Measurements from ENCODE around the gene WWOX. TPM values are rescaled to one million over a fixed set of nuclear protein-coding genes. Genes with fewer than 3 reads are reported as not detected.

Gene WWOX
- total RNA-seq, 1 experiment from 2014 or later, result 79.9 TPM

DNA sequence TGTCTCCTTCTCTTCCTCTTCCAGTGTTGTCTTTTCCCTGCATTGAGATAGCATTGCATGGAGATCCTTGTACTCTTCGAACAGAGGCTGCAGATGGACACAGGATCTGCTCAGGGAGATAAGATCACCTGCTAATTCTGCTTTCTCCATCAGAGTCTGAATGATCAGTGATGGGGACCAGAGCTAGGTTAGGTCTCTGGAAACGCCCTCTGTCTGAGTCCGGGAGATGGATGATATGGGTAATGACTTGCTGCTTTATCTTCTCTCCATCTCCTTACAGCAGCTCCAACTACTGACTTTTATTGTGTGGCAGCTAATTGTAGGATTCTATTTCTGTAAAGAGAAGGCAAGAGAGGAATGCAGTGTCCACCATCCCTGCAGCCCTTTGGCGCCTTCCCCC, 435.6 kb downstream of the WWOX start:
- POLR2A ChIA-PET (ENCODE audit: low non-redundant PET), result no interaction called here
- CTCF ChIA-PET, result no interaction called here
- Histone ChIP-seq H3K9me3 (ENCODE audit: low read depth, low read length, poor library complexity, severe bottlenecking) (no peaks in the 10 kb centered on the region), H3K36me3 (ENCODE audit: insufficient read depth, low read length, poor library complexity, severe bottlenecking) (no peaks in the 10 kb centered on the region), H3K27ac (ENCODE audit: low read depth, low read length, poor library complexity, severe bottlenecking) (no peak overlapping the region), H3K27me3 (replicated peaks; ENCODE audit: insufficient read depth, low read depth, low read length, poor library complexity) (no peaks in the 10 kb centered on the region), H3K4me3 (ENCODE audit: low read depth, low read length, poor library complexity, severe bottlenecking) (no peak overlapping the region), H3K4me1 (ENCODE audit: insufficient read depth, low read length, poor library complexity, severe bottlenecking) (no peaks in the 10 kb centered on the region)
- intact Hi-C loops (cut with micrococcal nuclease; ENCODE audit: unreplicated experiment), result no loop called here
- BruUV-seq (replicated peaks), result no TSS peak
- TF ChIP-seq CTCF (conservative IDR thresholded peaks at IDR 0.05; ENCODE audit: low read depth, low read length), result no peak
- TF ChIP-seq EZH2 (IDR thresholded peaks at IDR 0.05; ENCODE audit: borderline replicate concordance, low read depth, low read length, poor library complexity, severe bottlenecking), result no peak
- no peak for DNase-seq (ENCODE audit: low spot score)

DNA sequence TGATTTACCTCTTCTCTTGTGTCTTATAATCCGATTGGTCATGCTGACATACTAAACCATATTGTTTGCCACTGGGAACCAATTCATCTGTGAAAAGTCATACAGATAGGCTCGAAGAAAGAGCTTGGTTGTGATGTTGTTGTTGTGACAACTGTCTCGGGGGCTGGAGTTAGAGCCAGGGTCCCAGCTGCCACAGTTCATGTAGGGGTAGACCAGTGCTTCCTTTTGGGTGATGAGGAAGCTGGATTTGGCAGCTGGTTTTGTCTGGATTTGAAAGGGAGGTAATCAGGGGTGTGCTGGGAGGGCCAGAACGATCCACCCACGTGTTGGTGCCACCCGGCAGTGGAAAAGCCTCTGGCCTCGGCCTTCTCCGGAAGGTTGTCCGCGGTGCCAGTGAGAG, 438.1 kb downstream of the WWOX start:
- CTCF ChIA-PET, result no interaction called here
- POLR2A ChIA-PET (ENCODE audit: low non-redundant PET), result no interaction called here

GRCh38 chr16:78538292-78538691, 438.8 kb downstream of the WWOX start:
- Histone ChIP-seq H3K9me3 (ENCODE audit: low read depth, low read length, poor library complexity, severe bottlenecking) (no peaks in the 10 kb centered on the region), H3K4me1 (ENCODE audit: insufficient read depth, low read length, poor library complexity, severe bottlenecking) (no peaks in the 10 kb centered on the region), H3K27ac (ENCODE audit: low read depth, low read length, poor library complexity, severe bottlenecking) (no peak overlapping the region), H3K27me3 (replicated peaks; ENCODE audit: insufficient read depth, low read depth, low read length, poor library complexity) (no peaks in the 10 kb centered on the region), H3K36me3 (ENCODE audit: insufficient read depth, low read length, poor library complexity, severe bottlenecking) (no peaks in the 10 kb centered on the region), H3K4me3 (ENCODE audit: low read depth, low read length, poor library complexity, severe bottlenecking) (no peak overlapping the region)
- intact Hi-C loops (cut with micrococcal nuclease; ENCODE audit: unreplicated experiment), result no loop called here
- TF ChIP-seq EZH2 (IDR thresholded peaks at IDR 0.05; ENCODE audit: borderline replicate concordance, low read depth, low read length, poor library complexity, severe bottlenecking) (no peak), CTCF (conservative IDR thresholded peaks at IDR 0.05; ENCODE audit: low read depth, low read length) (no peak)
- ChIA-PET CTCF (no interaction called here), POLR2A (ENCODE audit: low non-redundant PET) (no interaction called here)
- DNase-seq (ENCODE audit: low spot score), result no peak
- BruUV-seq (replicated peaks), result no TSS peak

More for the DNA sequence above, 438.1 kb downstream of the WWOX start:
- no peak for DNase-seq (ENCODE audit: low spot score)
- no peak overlapping the region for H3K27ac ChIP-seq (ENCODE audit: low read depth, low read length, poor library complexity, severe bottlenecking)
- H3K9me3 ChIP-seq (ENCODE audit: low read depth, low read length, poor library complexity, severe bottlenecking), result no peaks in the 10 kb centered on the region
- no peaks in the 10 kb centered on the region for H3K27me3 ChIP-seq (replicated peaks; ENCODE audit: insufficient read depth, low read depth, low read length, poor library complexity)
- no peaks in the 10 kb centered on the region for H3K36me3 ChIP-seq (ENCODE audit: insufficient read depth, low read length, poor library complexity, severe bottlenecking)
- intact Hi-C loops (cut with micrococcal nuclease; ENCODE audit: unreplicated experiment), result no loop called here
- no peak for TF ChIP-seq EZH2 (IDR thresholded peaks at IDR 0.05; ENCODE audit: borderline replicate concordance, low read depth, low read length, poor library complexity, severe bottlenecking)
- no peak for TF ChIP-seq CTCF (conservative IDR thresholded peaks at IDR 0.05; ENCODE audit: low read depth, low read length)
- H3K4me1 ChIP-seq (ENCODE audit: insufficient read depth, low read length, poor library complexity, severe bottlenecking), result no peaks in the 10 kb centered on the region
- H3K4me3 ChIP-seq (ENCODE audit: low read depth, low read length, poor library complexity, severe bottlenecking), result no peak overlapping the region
- no TSS peak for BruUV-seq (replicated peaks)

All from A673 (cell line).